IPS-NIHi11 (cell line): ENCODE results near the gene IL21R.
A peak's percentile ranks its signal among the peaks of the same experiment; 100 is the strongest.
"Not testable (repeated sequence)": the region's sequence is repeated elsewhere in the genome, so short reads cannot be mapped to it uniquely, and the experiment has no call there.

Source experiments
- DNase-seq: peaks from one replicate; pipeline ENCODE4 v3.0.0; 2012; ENCODE audit warnings: mixed read lengths, low spot score

IL21R gene

GRCh38 chr16:27445502-27446175 lies 43.7 kb downstream of the IL21R start:
- DNase-seq: peak; percentile 36

DNA sequence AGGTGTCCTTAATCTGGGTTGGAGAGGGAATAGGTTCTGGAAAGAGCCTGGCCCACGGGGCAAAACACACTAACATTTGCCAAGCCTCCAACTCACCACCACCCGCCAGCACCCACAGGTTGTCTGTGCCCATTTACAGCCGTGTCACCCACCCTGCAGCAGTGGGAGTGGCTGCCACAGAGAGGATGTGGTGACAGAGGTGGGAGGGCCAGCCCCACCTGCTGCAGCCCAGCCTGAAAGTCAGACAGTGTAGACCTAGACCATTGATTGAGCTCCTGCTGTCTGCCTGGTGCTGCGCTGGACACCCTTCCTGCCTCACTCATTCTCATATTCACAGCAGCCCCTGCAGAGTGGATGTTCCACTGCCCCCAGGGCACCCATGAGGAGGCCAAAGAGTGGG lies 44.7 kb downstream of the IL21R start:
- DNase-seq: no peak

DNA sequence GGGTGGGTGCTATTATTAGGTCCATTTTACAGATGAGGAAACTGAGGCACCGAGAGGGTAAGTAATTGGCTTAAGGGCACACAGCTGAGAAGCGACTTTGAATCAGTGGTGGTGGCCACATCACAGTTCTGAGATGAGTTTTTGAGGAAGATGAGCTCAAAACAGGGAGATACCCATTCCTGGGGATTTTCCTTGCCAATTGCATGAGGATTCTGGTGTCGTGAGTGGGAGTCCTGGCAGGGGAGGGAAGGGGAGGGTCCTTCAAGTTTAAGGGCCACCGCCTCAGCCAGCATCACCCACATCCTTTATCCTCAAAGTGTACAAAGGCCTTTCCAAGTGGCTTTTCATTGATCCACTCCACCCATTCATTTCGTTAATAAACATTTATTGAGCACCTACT lies 45.3 kb downstream of the IL21R start:
- DNase-seq: no peak

GRCh38 chr16:27448532-27449433 lies 46.8 kb downstream of the IL21R start:
- DNase-seq: no peak

DNA sequence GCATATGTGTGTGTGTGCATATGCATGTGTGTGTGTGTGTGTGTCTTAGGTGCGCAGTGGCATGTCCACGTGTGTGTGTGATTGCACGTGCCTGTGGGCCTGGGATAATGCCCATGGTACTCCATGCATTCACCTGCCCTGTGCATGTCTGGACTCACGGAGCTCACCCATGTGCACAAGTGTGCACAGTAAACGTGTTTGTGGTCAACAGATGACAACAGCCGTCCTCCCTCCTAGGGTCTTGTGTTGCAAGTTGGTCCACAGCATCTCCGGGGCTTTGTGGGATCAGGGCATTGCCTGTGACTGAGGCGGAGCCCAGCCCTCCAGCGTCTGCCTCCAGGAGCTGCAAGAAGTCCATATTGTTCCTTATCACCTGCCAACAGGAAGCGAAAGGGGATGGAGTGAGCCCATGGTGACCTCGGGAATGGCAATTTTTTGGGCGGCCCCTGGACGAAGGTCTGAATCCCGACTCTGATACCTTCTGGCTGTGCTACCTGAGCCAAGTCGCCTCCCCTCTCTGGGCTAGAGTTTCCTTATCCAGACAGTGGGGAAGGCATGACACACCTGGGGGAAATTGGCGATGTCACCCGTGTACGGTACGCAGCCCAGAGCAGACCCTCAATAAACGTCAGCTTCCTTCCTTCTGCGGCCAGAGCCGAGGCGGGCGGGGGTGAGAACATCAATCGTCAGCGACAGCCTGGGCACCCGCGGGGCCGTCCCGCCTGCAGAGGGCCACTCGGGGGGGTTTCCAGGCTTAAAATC lies 47.6 kb downstream of the IL21R start:
- no peak for DNase-seq

GRCh38 chr16:27450196-27450549 lies 48.2 kb downstream of the IL21R start:
- DNase-seq: no peak

DNA sequence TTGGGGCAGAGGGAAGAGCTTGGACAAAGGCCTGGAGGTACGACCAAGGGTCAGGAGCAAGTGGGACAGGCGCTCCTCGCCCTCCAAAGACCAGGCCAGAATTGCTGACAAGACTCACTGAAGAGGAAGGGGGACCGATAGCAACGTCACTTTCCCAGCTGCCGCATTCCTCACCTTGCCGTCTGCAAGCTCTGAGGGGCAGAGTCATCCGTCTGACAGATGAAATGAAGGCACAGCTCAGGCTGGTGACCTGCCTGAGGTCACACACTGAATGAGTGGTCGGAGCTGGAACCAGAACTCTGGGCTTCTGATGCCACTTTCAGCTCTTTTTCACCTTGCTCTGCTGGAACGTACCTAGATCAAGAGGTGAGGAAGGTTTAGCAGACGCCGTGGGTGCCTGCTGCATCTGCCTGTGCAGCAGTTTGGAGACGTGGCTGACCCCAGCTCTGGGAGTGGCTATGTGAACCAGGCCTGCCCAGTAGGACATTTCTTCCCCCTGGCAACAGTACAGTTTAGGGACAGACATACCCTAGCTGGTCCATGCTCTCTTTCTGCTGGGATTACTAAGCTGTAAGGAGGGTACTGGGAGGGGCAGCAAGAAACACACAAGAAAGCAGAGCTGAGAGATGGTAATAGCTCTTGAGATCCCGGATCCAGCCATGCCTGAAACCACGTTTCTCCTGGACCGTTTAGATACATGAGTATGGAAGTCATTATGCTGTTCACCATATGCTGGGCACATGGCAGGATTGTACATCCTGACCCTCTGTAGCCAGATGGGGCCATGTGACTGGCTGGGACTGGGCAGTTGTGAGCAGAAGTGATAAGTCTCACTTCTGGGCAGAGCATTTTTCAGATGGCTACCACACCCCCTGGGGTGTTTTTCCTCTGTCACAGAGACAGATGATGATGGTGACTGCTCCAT lies 50.9 kb downstream of the IL21R start:
- DNase-seq: no peak

DNA sequence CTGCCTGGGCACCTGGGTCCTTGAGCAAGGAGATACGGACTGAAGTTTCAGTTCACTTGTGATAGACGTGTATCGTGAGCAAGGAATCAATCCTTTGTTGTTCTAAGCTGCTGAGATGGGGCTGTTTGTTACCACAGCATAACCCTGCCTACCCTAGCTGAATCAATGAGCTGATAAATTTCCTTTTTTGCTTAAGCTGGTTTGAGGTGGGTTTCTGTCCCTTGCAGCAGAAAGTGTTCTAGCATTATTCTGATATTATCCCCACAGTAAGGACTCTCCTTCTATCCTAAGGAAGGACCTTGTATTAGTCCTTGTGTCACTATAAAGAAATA lies 51.5 kb downstream of the IL21R start:
- DNase-seq: no peak

DNA sequence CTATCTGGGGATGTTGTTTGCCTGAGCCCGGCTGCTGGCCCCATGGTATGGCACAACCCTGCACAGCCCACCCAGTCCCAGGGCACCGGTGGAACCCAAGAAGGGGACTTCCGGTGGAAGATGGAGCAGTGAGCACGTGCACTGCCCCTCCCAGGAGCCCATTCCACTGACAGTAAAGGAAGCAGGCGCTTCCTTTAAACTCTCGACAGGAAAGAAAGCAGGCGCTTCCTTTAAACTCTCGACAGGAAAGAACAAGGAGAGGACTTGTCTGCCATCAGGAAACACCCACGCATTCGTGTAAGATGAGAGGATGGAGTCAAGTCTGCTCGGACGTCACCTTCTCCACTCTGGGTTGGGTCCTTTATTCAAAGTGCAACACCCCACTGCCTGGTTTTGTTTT lies 53.7 kb downstream of the IL21R start:
- DNase-seq: no peak

- not testable (repeated sequence) for DNase-seq
These were observed 55.6 kb downstream of the IL21R start for GRCh38 chr16:27457605-27457900.

DNA sequence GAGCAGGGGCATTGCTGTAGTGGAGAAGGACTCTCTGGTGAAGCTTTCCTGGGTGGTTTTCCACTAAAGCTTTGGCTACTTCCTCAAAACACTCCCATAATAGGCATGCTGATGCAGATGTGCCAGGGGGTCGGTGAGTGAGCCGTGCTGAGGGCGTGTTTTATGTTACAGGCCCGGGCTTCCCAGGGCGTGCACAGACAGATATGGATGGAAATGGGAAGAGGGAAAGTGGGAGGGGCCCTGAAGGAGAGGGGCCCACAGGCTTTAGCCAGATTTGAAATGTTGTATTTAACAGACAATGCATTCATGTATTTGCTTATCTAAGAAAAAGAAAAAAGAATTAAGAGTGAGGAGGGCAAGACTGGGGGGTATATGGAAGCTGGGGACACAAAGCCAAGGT lies 56.3 kb downstream of the IL21R start:
- DNase-seq: no peak

DNA sequence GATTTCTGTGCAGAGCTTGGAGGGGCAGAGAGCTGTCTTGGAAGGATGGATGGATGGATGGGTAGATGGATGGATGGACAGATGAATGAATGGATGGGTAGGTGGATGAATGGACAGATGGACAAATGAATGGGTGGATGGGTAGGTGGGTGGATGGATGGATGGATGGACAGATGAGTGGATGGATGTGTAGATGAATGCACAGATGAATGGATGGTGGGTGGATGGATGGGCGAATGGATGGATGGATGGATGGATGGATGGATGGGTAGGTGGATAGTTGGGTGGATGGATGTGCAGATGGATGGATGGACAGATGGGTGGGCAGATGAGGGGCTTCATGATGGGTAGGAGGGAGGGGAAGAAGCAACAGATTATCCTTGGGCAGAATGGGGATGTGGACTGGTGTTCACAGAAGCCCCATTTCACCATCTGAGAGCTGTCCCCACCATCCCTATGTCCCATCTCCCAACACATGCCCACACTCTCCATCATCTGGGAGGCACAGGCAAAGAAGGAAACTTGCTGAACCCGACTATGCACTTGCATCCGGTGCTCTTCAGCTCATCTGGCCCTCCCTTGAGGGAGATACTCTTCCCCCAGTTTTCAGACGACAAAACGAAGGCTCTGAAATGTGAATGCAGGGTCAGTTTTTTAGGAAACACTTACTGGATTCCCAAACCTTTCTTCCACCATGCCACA lies 57.2 kb downstream of the IL21R start:
- DNase-seq: no peak

GRCh38 chr16:27460213-27460612 lies 58.2 kb downstream of the IL21R start:
- no peak for DNase-seq

GRCh38 chr16:27460663-27461482 lies 58.9 kb downstream of the IL21R start:
- no peak for DNase-seq

- no peak for DNase-seq
These were observed 59.7 kb downstream of the IL21R start for GRCh38 chr16:27461483-27462171.

- no peak for DNase-seq
These were observed 60.3 kb downstream of the IL21R start for GRCh38 chr16:27462200-27462845.

GRCh38 chr16:27462846-27463682 lies 61.1 kb downstream of the IL21R start:
- DNase-seq: no peak
